Measurements from ENCODE around the gene TOPBP1.

The TOPBP1 gene

GRCh38 chr3:133703915-133704314 is 42.2 kb upstream of the TOPBP1 start:
- DNase-seq (ENCODE audit: low read depth in 1 of 2, low spot score in 1 of 2) = no peak
- Histone ChIP-seq H3K27ac (replicated peaks) (no peak overlapping the region), H3K27me3 (ENCODE audit: insufficient read depth, poor library complexity, severe bottlenecking) (peaks cover 3% of the 10 kb centered on the region), H3K4me3 (replicated peaks; ENCODE audit: insufficient read depth, low read length) (no peak overlapping the region)
- TF ChIP-seq GABPA (IDR thresholded peaks at IDR 0.05; ENCODE audit: low read depth) = no peak
- no peak for TF ChIP-seq SPI1 (IDR thresholded peaks at IDR 0.05; ENCODE audit: borderline replicate concordance, low read depth)
- TF ChIP-seq CTCF (IDR thresholded peaks at IDR 0.05; ENCODE audit: insufficient read depth, low read length) = no peak

DNA sequence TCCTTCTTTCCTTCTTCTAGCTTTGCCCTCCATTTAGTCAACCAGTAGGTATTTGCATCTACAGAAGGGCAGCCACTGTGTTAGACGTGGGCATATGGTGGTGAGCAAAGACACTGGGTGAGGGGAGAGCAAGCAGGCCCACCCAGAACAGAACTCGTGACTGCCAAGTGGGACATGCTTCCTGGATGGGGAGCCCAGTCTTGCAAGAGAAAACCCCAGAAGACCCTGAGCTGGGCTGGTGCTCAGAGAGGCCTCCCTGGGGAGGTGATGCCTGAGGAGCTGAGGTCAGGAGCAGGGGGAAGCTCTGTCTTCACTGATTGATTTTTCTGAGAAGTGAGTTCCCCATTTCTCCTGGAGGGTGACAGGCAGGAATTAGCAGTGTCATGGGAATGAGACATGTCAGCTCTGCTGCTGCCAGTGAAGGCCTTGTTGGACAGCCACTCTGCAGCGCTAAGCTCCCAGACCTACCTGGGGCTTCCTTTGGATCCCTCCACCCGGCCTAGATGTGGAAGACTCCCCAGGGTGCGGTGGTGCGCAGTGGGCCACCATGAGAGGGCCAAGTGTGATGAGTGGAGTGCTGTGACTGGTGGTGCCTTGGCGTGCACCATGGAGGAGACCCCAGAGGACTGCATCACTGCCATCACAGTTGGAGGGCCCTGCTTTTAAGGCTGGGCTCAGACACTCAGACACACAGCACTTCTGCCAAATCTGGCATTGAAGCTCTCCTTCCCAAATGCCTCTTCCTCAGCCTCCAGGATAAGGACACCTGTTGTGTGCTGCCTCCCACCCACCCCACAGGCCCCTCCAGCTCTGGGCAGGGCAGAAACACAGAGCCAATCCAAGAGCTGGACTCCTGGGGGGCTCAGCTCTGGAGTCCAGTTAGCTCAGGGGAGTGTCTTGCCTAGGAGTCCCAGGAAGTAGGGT is 40.0 kb upstream of the TOPBP1 start:
- no peak for DNase-seq (ENCODE audit: low read depth in 1 of 2, low spot score in 1 of 2)
- TF ChIP-seq SPI1 (IDR thresholded peaks at IDR 0.05; ENCODE audit: borderline replicate concordance, low read depth) = no peak; the same call in 1 of the 2 replicates
- TF ChIP-seq, protein P1, sequence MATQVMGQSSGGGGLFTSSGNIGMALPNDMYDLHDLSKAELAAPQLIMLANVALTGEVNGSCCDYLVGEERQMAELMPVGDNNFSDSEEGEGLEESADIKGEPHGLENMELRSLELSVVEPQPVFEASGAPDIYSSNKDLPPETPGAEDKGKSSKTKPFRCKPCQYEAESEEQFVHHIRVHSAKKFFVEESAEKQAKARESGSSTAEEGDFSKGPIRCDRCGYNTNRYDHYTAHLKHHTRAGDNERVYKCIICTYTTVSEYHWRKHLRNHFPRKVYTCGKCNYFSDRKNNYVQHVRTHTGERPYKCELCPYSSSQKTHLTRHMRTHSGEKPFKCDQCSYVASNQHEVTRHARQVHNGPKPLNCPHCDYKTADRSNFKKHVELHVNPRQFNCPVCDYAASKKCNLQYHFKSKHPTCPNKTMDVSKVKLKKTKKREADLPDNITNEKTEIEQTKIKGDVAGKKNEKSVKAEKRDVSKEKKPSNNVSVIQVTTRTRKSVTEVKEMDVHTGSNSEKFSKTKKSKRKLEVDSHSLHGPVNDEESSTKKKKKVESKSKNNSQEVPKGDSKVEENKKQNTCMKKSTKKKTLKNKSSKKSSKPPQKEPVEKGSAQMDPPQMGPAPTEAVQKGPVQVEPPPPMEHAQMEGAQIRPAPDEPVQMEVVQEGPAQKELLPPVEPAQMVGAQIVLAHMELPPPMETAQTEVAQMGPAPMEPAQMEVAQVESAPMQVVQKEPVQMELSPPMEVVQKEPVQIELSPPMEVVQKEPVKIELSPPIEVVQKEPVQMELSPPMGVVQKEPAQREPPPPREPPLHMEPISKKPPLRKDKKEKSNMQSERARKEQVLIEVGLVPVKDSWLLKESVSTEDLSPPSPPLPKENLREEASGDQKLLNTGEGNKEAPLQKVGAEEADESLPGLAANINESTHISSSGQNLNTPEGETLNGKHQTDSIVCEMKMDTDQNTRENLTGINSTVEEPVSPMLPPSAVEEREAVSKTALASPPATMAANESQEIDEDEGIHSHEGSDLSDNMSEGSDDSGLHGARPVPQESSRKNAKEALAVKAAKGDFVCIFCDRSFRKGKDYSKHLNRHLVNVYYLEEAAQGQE (IDR thresholded peaks at IDR 0.05; ENCODE audit: insufficient replicate concordance, low read depth) = no peak
- no peak for TF ChIP-seq GABPA (IDR thresholded peaks at IDR 0.05; ENCODE audit: low read depth)
- TF ChIP-seq CTCF (IDR thresholded peaks at IDR 0.05; ENCODE audit: insufficient read depth, low read length) = no peak
- no peak for TF ChIP-seq POLR2AphosphoS5 (IDR thresholded peaks at IDR 0.05; ENCODE audit: low read depth)
- H3K27ac ChIP-seq (replicated peaks) = no peak overlapping the region
- H3K27me3 ChIP-seq (ENCODE audit: insufficient read depth, poor library complexity, severe bottlenecking) = peaks cover 3% of the 10 kb centered on the region
- H3K4me3 ChIP-seq (replicated peaks; ENCODE audit: insufficient read depth, low read length) = no peak overlapping the region

DNA sequence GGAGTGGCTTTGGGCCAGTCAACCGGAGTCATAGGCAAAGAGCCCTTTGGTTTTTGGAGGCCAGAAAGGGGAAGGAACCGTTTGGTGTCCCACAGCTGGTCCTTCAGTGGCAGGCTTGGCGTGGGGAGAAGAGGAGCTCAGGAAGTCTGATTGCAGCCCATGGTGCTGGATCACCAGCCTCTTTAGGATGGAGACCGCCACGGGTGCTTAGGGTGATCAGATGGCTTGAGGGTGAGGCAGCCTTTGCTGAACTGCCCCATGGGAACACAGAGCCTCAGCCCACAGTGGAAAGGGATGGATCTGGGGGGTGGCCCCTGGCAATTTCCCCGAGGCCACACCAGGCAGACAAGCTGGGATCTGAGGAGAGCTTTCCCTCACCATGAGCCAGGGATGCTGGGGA is 38.6 kb upstream of the TOPBP1 start:
- peaks cover 3% of the 10 kb centered on the region for H3K27me3 ChIP-seq (ENCODE audit: insufficient read depth, poor library complexity, severe bottlenecking)
- H3K27ac ChIP-seq (replicated peaks) = no peak overlapping the region
- no peak for DNase-seq (ENCODE audit: low read depth in 1 of 2, low spot score in 1 of 2)
- no peak overlapping the region for H3K4me3 ChIP-seq (replicated peaks; ENCODE audit: insufficient read depth, low read length)
- TF ChIP-seq, protein P1 (IDR thresholded peaks at IDR 0.05; ENCODE audit: insufficient replicate concordance, low read depth) = no peak
- no peak for TF ChIP-seq POLR2AphosphoS5 (IDR thresholded peaks at IDR 0.05; ENCODE audit: low read depth)
- no peak for TF ChIP-seq GABPA (IDR thresholded peaks at IDR 0.05; ENCODE audit: low read depth)
- TF ChIP-seq CTCF (IDR thresholded peaks at IDR 0.05; ENCODE audit: insufficient read depth, low read length) = no peak
- no peak for TF ChIP-seq SPI1 (IDR thresholded peaks at IDR 0.05; ENCODE audit: borderline replicate concordance, low read depth)
